ENCODE measurements around the gene KRTAP10-7.
"Not testable (repeated sequence)": the region's sequence is repeated elsewhere in the genome, so short reads cannot be mapped to it uniquely, and the experiment has no call there.

Gene KRTAP10-7

GRCh38 chr21:44600118-44600978, at the start of gene KRTAP10-7:
TSS of gene KRTAP10-7 (plus strand) at chr21:44600597. CDS start at chr21:44600622, 25 bp downstream.
- DNase-seq (ENCODE audit: low read depth in 2 of 2) = not testable (repeated sequence)

GRCh38 chr21:44550807-44551206, 49.6 kb upstream of the KRTAP10-7 start:
- DNase-seq (ENCODE audit: low read depth in 2 of 2) = no peak

GRCh38 chr21:44551340-44551961, 48.9 kb upstream of the KRTAP10-7 start, which contains the start of gene KRTAP10-2:
TSS of gene KRTAP10-2 (minus strand) at chr21:44551505. CDS start at chr21:44551458, 47 bp downstream.
- DNase-seq (ENCODE audit: low read depth in 2 of 2) = no peak

GRCh38 chr21:44552136-44552535, 48.3 kb upstream of the KRTAP10-7 start:
- no peak for DNase-seq (ENCODE audit: low read depth in 2 of 2)

GRCh38 chr21:44552681-44553080, 47.7 kb upstream of the KRTAP10-7 start:
- no peak for DNase-seq (ENCODE audit: low read depth in 2 of 2)

- DNase-seq (ENCODE audit: low read depth in 2 of 2) = no peak
Observed at GRCh38 chr21:44555200-44555875, 45.1 kb upstream of the KRTAP10-7 start.

GRCh38 chr21:44556879-44557278, 43.5 kb upstream of the KRTAP10-7 start:
- no peak for DNase-seq (ENCODE audit: low read depth in 2 of 2)

- DNase-seq (ENCODE audit: low read depth in 2 of 2) = no peak
Observed at GRCh38 chr21:44557491-44558328, 42.7 kb upstream of the KRTAP10-7 start.

- DNase-seq (ENCODE audit: low read depth in 2 of 2) = not testable (repeated sequence)
Observed at GRCh38 chr21:44558329-44558675, 42.1 kb upstream of the KRTAP10-7 start.

GRCh38 chr21:44558695-44559094, 41.7 kb upstream of the KRTAP10-7 start, which contains the start of gene KRTAP10-3:
TSS of gene KRTAP10-3 (minus strand) at chr21:44558795. CDS start at chr21:44558715, 80 bp downstream.
- DNase-seq (ENCODE audit: low read depth in 2 of 2) = no peak

GRCh38 chr21:44564099-44564498, 36.3 kb upstream of the KRTAP10-7 start:
- no peak for DNase-seq (ENCODE audit: low read depth in 2 of 2)

GRCh38 chr21:44564886-44565598, 35.4 kb upstream of the KRTAP10-7 start:
- DNase-seq (ENCODE audit: low read depth in 2 of 2) = no peak

- no peak for DNase-seq (ENCODE audit: low read depth in 2 of 2)
Observed at GRCh38 chr21:44566403-44566802, 34.0 kb upstream of the KRTAP10-7 start.

- DNase-seq (ENCODE audit: low read depth in 2 of 2) = no peak
Observed at GRCh38 chr21:44567481-44568171, 32.8 kb upstream of the KRTAP10-7 start.

GRCh38 chr21:44568261-44568660, 32.1 kb upstream of the KRTAP10-7 start:
- no peak for DNase-seq (ENCODE audit: low read depth in 2 of 2)

- DNase-seq (ENCODE audit: low read depth in 2 of 2) = no peak
Observed at GRCh38 chr21:44568667-44569556, 31.5 kb upstream of the KRTAP10-7 start.

GRCh38 chr21:44569861-44570517, 30.4 kb upstream of the KRTAP10-7 start:
- DNase-seq (ENCODE audit: low read depth in 2 of 2) = no peak

- no peak for DNase-seq (ENCODE audit: low read depth in 2 of 2)
Observed at GRCh38 chr21:44571296-44571695, 29.1 kb upstream of the KRTAP10-7 start.
